Raji (cell line): ENCODE results near the gene MVD.

Source experiments
- POLR2A ChIP-seq: IDR thresholded peaks from 2 replicates; pipeline ENCODE4 v1.6.1; 2011; ENCODE audit warnings: low read depth, low read length, control low read depth; ENCODE audit not compliant: insufficient read depth

MVD gene

GRCh38 chr16:88610909-88611812 is 51.7 kb downstream of the MVD start:
- no peak for TF ChIP-seq POLR2A

GRCh38 chr16:88610080-88610479 is 52.8 kb downstream of the MVD start:
- no peak for TF ChIP-seq POLR2A

GRCh38 chr16:88608076-88608475 is 54.8 kb downstream of the MVD start:
- no peak for TF ChIP-seq POLR2A

- no peak for TF ChIP-seq POLR2A
These were observed 56.6 kb downstream of the MVD start for GRCh38 chr16:88606148-88606757.

GRCh38 chr16:88605186-88606147 is 57.4 kb downstream of the MVD start:
- TF ChIP-seq POLR2A = no peak

GRCh38 chr16:88602091-88602490 is 60.8 kb downstream of the MVD start:
- no peak for TF ChIP-seq POLR2A
